Cardiac muscle cell (in vitro differentiated cells and primary cell): ENCODE measurements around the gene WWP2. TPM values are rescaled to one million over a fixed set of nuclear protein-coding genes. Genes with fewer than 3 reads are reported as not detected.

Source experiments
- DNase-seq, 2 donors: peaks; one replicate each; pipeline versions ENCODE4 v3.0.0 to v3.0.0-alpha.2; 2010 to 2017; ENCODE audit warnings: low read depth in 1 of 2, low spot score in 1 of 2
- H3K27ac ChIP-seq: fragments of 200-600 bp; sonication (generic); 2 replicates; pipeline ENCODE4 v1.5.1; 2016
- H3K27me3 ChIP-seq: fragments of 200-600 bp; sonication (generic); 2 replicates; pipeline ENCODE4 v1.6.0; 2016; ENCODE audit warnings: control low read depth
- H3K36me3 ChIP-seq: fragments of 200-600 bp; sonication (generic); 2 replicates; pipeline ENCODE4 v1.5.1; 2016; ENCODE audit warnings: control low read depth
- H3K4me1 ChIP-seq: fragments of 200-600 bp; sonication (generic); 2 replicates; pipeline ENCODE4 v1.8.1; 2017; ENCODE audit warnings: low read depth, mild to moderate bottlenecking, mixed run types
- H3K4me3 ChIP-seq: fragments of 200-600 bp; sonication (generic); 2 replicates; pipeline ENCODE4 v1.5.1; 2016; ENCODE audit warnings: mild to moderate bottlenecking
- H3K9me3 ChIP-seq: fragments of 200-600 bp; sonication (generic); 2 replicates; pipeline ENCODE4 v1.5.1; 2017; ENCODE audit warnings: low read depth, mild to moderate bottlenecking, control low read depth
- CTCF ChIP-seq: IDR thresholded peaks from 2 replicates; pipeline ENCODE4 v1.5.1; 2012; ENCODE audit warnings: low read depth, mild to moderate bottlenecking, low read length
- polyA plus RNA-seq: library from polyadenylated mRNA; unstranded; fragments of >200 nt; fragmentation: Nextera tagmentation; extraction: Ambion mirVana; gene quantifications from 2 replicates; pipeline ENCODE4 v1.2.1, GENCODE V29; 2016
- total RNA-seq: library from RNA; depleted of rRNA; stranded (reverse); fragments of >200 nt; gene quantifications from 2 replicates; pipeline ENCODE4 v1.2.3, GENCODE V29; 2016

The WWP2 gene
- total and polyA plus RNA-seq, 2 experiments from 2014 or later = 21.3 to 27.8 TPM

GRCh38 chr16:69934751-69935150 lies 172.6 kb downstream of the WWP2 start:
- Histone ChIP-seq H3K4me3 (no peak overlapping the region), H3K27me3 (no peaks in the 10 kb centered on the region), H3K9me3 (no peaks in the 10 kb centered on the region), H3K36me3 (peaks cover 4% of the 10 kb centered on the region), H3K27ac (no peak overlapping the region), H3K4me1 (peaks cover 8% of the 10 kb centered on the region)
- TF ChIP-seq CTCF = no peak
- DNase-seq = no peak

- TF ChIP-seq CTCF = no peak
- Histone ChIP-seq H3K36me3 (peaks cover 4% of the 10 kb centered on the region), H3K4me3 (no peak overlapping the region), H3K9me3 (no peaks in the 10 kb centered on the region), H3K27me3 (no peaks in the 10 kb centered on the region), H3K27ac (no peak overlapping the region), H3K4me1 (peaks cover 4% of the 10 kb centered on the region)
- DNase-seq = no peak
Measured at GRCh38 chr16:69935278-69935711, 173.2 kb downstream of the WWP2 start.

- Histone ChIP-seq H3K4me3 (no peak overlapping the region), H3K27ac (no peak overlapping the region), H3K27me3 (no peaks in the 10 kb centered on the region), H3K9me3 (no peaks in the 10 kb centered on the region), H3K36me3 (peaks cover 4% of the 10 kb centered on the region), H3K4me1 (peaks cover 4% of the 10 kb centered on the region)
- no peak for DNase-seq
- TF ChIP-seq CTCF = no peak
Measured at GRCh38 chr16:69935740-69936139, 173.6 kb downstream of the WWP2 start.

- H3K4me3 ChIP-seq = no peak overlapping the region
- no peak for DNase-seq
Measured at GRCh38 chr16:69936252-69936651, 174.1 kb downstream of the WWP2 start.

GRCh38 chr16:69936751-69937211 lies 174.6 kb downstream of the WWP2 start:
- H3K36me3 ChIP-seq = peaks cover 4% of the 10 kb centered on the region

More at GRCh38 chr16:69936252-69936651, 174.1 kb downstream of the WWP2 start:
- H3K9me3 ChIP-seq = no peaks in the 10 kb centered on the region
- no peaks in the 10 kb centered on the region for H3K27me3 ChIP-seq
- TF ChIP-seq CTCF = no peak
- peaks cover 4% of the 10 kb centered on the region for H3K4me1 ChIP-seq
- H3K27ac ChIP-seq = no peak overlapping the region
- peaks cover 4% of the 10 kb centered on the region for H3K36me3 ChIP-seq

More at GRCh38 chr16:69936751-69937211, 174.6 kb downstream of the WWP2 start:
- TF ChIP-seq CTCF = no peak
- Histone ChIP-seq H3K9me3 (no peaks in the 10 kb centered on the region), H3K27me3 (no peaks in the 10 kb centered on the region), H3K27ac (no peak overlapping the region), H3K4me1 (peaks cover 4% of the 10 kb centered on the region), H3K4me3 (no peak overlapping the region)
- DNase-seq = no peak
